ENCODE measurements around the gene ARHGEF3. TPM values are rescaled to one million over a fixed set of nuclear protein-coding genes. Genes with fewer than 3 reads are reported as not detected.

Gene ARHGEF3
- total RNA-seq, 1 donor: 21.7 TPM

GRCh38 chr3:56783644-56784447 is 17.9 kb downstream of the ARHGEF3 start:
- Histone ChIP-seq H3K9me3 (ENCODE audit: low read depth, low read length) (no peaks in the 10 kb centered on the region), H3K4me3 (ENCODE audit: insufficient read depth, low read length) (peak overlapping the region; percentile 20), H3K27me3 (ENCODE audit: insufficient read depth, low read length) (no peaks in the 10 kb centered on the region), H3K4me2 (ENCODE audit: insufficient read depth, low read length) (peak overlapping the region; percentile 65), H3K36me3 (ENCODE audit: insufficient read depth, low read length) (no peaks in the 10 kb centered on the region), H4K20me1 (ENCODE audit: insufficient read depth, low read length) (no peaks in the 10 kb centered on the region), H2AFZ (ENCODE audit: low read length) (peak overlapping the region; percentile 42), H3K79me2 (ENCODE audit: insufficient read depth, low read length) (no peaks in the 10 kb centered on the region), H3K4me1 (ENCODE audit: insufficient read depth, low read length) (peaks cover 19% of the 10 kb centered on the region), H3K27ac (ENCODE audit: low read depth, low read length) (peak overlapping the region; percentile 60)
- DNase-seq (ENCODE audit: insufficient read length, low spot score, missing footprints): peak; percentile 79
- TF ChIP-seq CTCF (IDR thresholded peaks at IDR 0.05; ENCODE audit: extremely low read depth, low read depth, low read length): no peak

GRCh38 chr3:56782906-56783305 is 18.8 kb downstream of the ARHGEF3 start:
- no peak for DNase-seq (ENCODE audit: insufficient read length, low spot score, missing footprints)
- Histone ChIP-seq H3K27ac (ENCODE audit: low read depth, low read length) (no peak overlapping the region), H4K20me1 (ENCODE audit: insufficient read depth, low read length) (no peaks in the 10 kb centered on the region), H3K27me3 (ENCODE audit: insufficient read depth, low read length) (no peaks in the 10 kb centered on the region), H3K79me2 (ENCODE audit: insufficient read depth, low read length) (no peaks in the 10 kb centered on the region), H3K9me3 (ENCODE audit: low read depth, low read length) (no peaks in the 10 kb centered on the region), H2AFZ (ENCODE audit: low read length) (no peak overlapping the region), H3K4me2 (ENCODE audit: insufficient read depth, low read length) (peak overlapping the region; percentile 65), H3K4me1 (ENCODE audit: insufficient read depth, low read length) (peaks cover 19% of the 10 kb centered on the region), H3K36me3 (ENCODE audit: insufficient read depth, low read length) (no peaks in the 10 kb centered on the region), H3K4me3 (ENCODE audit: insufficient read depth, low read length) (no peak overlapping the region)
- TF ChIP-seq CTCF (IDR thresholded peaks at IDR 0.05; ENCODE audit: extremely low read depth, low read depth, low read length): no peak

GRCh38 chr3:56782215-56782614 is 19.5 kb downstream of the ARHGEF3 start:
- no peak for DNase-seq (ENCODE audit: insufficient read length, low spot score, missing footprints)
- Histone ChIP-seq H3K79me2 (ENCODE audit: insufficient read depth, low read length) (no peaks in the 10 kb centered on the region), H2AFZ (ENCODE audit: low read length) (no peak overlapping the region), H3K27ac (ENCODE audit: low read depth, low read length) (no peak overlapping the region), H3K4me1 (ENCODE audit: insufficient read depth, low read length) (peaks cover 19% of the 10 kb centered on the region), H3K9me3 (ENCODE audit: low read depth, low read length) (no peaks in the 10 kb centered on the region), H3K36me3 (ENCODE audit: insufficient read depth, low read length) (no peaks in the 10 kb centered on the region), H3K4me3 (ENCODE audit: insufficient read depth, low read length) (no peak overlapping the region), H3K27me3 (ENCODE audit: insufficient read depth, low read length) (no peaks in the 10 kb centered on the region), H4K20me1 (ENCODE audit: insufficient read depth, low read length) (no peaks in the 10 kb centered on the region), H3K4me2 (ENCODE audit: insufficient read depth, low read length) (no peak overlapping the region)
- TF ChIP-seq CTCF (IDR thresholded peaks at IDR 0.05; ENCODE audit: extremely low read depth, low read depth, low read length): no peak

GRCh38 chr3:56781762-56782161 is 20.0 kb downstream of the ARHGEF3 start:
- Histone ChIP-seq H3K36me3 (ENCODE audit: insufficient read depth, low read length) (no peaks in the 10 kb centered on the region), H2AFZ (ENCODE audit: low read length) (no peak overlapping the region), H3K9me3 (ENCODE audit: low read depth, low read length) (no peaks in the 10 kb centered on the region), H3K4me3 (ENCODE audit: insufficient read depth, low read length) (no peak overlapping the region), H3K27ac (ENCODE audit: low read depth, low read length) (no peak overlapping the region), H4K20me1 (ENCODE audit: insufficient read depth, low read length) (no peaks in the 10 kb centered on the region), H3K4me2 (ENCODE audit: insufficient read depth, low read length) (no peak overlapping the region), H3K27me3 (ENCODE audit: insufficient read depth, low read length) (no peaks in the 10 kb centered on the region), H3K4me1 (ENCODE audit: insufficient read depth, low read length) (peaks cover 19% of the 10 kb centered on the region), H3K79me2 (ENCODE audit: insufficient read depth, low read length) (no peaks in the 10 kb centered on the region)
- no peak for TF ChIP-seq CTCF (IDR thresholded peaks at IDR 0.05; ENCODE audit: extremely low read depth, low read depth, low read length)
- no peak for DNase-seq (ENCODE audit: insufficient read length, low spot score, missing footprints)

Measured in osteoblast (primary cell).